ENCODE data around the gene CHST15. TPM values are rescaled to one million over a fixed set of nuclear protein-coding genes. Genes with fewer than 3 reads are reported as not detected.

The CHST15 gene
- total and polyA plus RNA-seq, 2 donors, result 7.7 to 12.4 TPM

DNA sequence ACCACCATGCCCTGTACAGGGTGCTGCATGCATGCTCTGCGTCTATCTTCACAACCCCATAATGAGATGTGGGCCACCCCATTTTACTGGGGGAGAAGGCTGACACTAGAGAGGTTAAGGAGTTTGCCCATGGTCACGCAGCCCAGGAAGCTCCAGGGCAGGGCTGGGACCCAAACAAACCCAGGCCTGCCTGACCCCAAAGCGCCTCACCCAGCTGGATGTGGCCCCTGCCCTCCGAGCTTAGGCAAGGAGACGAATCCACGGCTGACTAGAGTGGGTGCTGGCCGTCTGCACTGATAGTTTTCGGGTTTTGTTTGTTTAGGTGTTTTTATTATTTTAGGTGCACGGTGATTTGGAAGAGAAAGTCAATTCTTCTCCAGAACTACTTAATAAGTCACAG lies 65.7 kb downstream of the CHST15 start:
- Histone ChIP-seq H3K27ac (ENCODE audit: low read depth in 1 of 2, low read length in 1 of 2) (no peak overlapping the region), H3K27me3 (ENCODE audit: control insufficient read depth in 2 of 2, insufficient read depth in 1 of 2, low read length in 1 of 2) (no peaks in the 10 kb centered on the region), H3K4me3 (ENCODE audit: low read length in 2 of 2) (no peak overlapping the region), H3K4me1 (ENCODE audit: control insufficient read depth in 2 of 2, insufficient read depth in 2 of 2, low read length in 2 of 2) (peaks cover 6 to 14% of the 10 kb centered on the region in 2 donors), H3K9me3 (ENCODE audit: control insufficient read depth in 2 of 2, insufficient read depth in 1 of 2, low read length in 1 of 2) (no peaks in the 10 kb centered on the region), H3K36me3 (ENCODE audit: control insufficient read depth in 2 of 2, insufficient read depth in 2 of 2, low read length in 1 of 2) (no peaks in the 10 kb centered on the region)
- no peak for DNase-seq (ENCODE audit: low read depth in 6 of 9, low spot score in 9 of 9)
- 97% methylated on average over 9 of the region's 9 CpGs for WGBS

- 96% methylated on average over 12 of the region's 12 CpGs for WGBS
Measured at GRCh38 chr10:124027031-124027611, 66.3 kb downstream of the CHST15 start.

GRCh38 chr10:124026589-124026939 lies 66.8 kb downstream of the CHST15 start:
- no peaks in the 10 kb centered on the region for H3K36me3 ChIP-seq (ENCODE audit: control insufficient read depth in 2 of 2, insufficient read depth in 2 of 2, low read length in 1 of 2)
- DNase-seq (ENCODE audit: low read depth in 6 of 9, low spot score in 9 of 9), result no peak
- H3K27ac ChIP-seq (ENCODE audit: low read depth in 1 of 2, low read length in 1 of 2), result no peak overlapping the region
- H3K9me3 ChIP-seq (ENCODE audit: control insufficient read depth in 2 of 2, insufficient read depth in 1 of 2, low read length in 1 of 2), result no peaks in the 10 kb centered on the region
- H3K27me3 ChIP-seq (ENCODE audit: control insufficient read depth in 2 of 2, insufficient read depth in 1 of 2, low read length in 1 of 2), result peaks cover 0 to 8% of the 10 kb centered on the region in 2 donors
- H3K4me3 ChIP-seq (ENCODE audit: low read length in 2 of 2), result no peak overlapping the region
- WGBS, result 89% methylated on average over 10 of the region's 10 CpGs
- H3K4me1 ChIP-seq (ENCODE audit: control insufficient read depth in 2 of 2, insufficient read depth in 2 of 2, low read length in 2 of 2), result peaks cover 6 to 18% of the 10 kb centered on the region in 2 donors

More at GRCh38 chr10:124027031-124027611, 66.3 kb downstream of the CHST15 start:
- no peak overlapping the region for H3K27ac ChIP-seq (ENCODE audit: low read depth in 1 of 2, low read length in 1 of 2)
- H3K27me3 ChIP-seq (ENCODE audit: control insufficient read depth in 2 of 2, insufficient read depth in 1 of 2, low read length in 1 of 2), result peaks cover 0 to 4% of the 10 kb centered on the region in 2 donors
- no peaks in the 10 kb centered on the region for H3K9me3 ChIP-seq (ENCODE audit: control insufficient read depth in 2 of 2, insufficient read depth in 1 of 2, low read length in 1 of 2)
- no peaks in the 10 kb centered on the region for H3K36me3 ChIP-seq (ENCODE audit: control insufficient read depth in 2 of 2, insufficient read depth in 2 of 2, low read length in 1 of 2)
- peaks cover 6 to 17% of the 10 kb centered on the region in 2 donors for H3K4me1 ChIP-seq (ENCODE audit: control insufficient read depth in 2 of 2, insufficient read depth in 2 of 2, low read length in 2 of 2)
- no peak for DNase-seq (ENCODE audit: low read depth in 6 of 9, low spot score in 9 of 9)
- no peak overlapping the region for H3K4me3 ChIP-seq (ENCODE audit: low read length in 2 of 2)

- Histone ChIP-seq H3K4me3 (ENCODE audit: low read length in 2 of 2) (no peak overlapping the region), H3K27me3 (ENCODE audit: control insufficient read depth in 2 of 2, insufficient read depth in 1 of 2, low read length in 1 of 2) (peaks cover 0 to 13% of the 10 kb centered on the region in 2 donors), H3K4me1 (ENCODE audit: control insufficient read depth in 2 of 2, insufficient read depth in 2 of 2, low read length in 2 of 2) (peaks cover 6 to 19% of the 10 kb centered on the region in 2 donors), H3K36me3 (ENCODE audit: control insufficient read depth in 2 of 2, insufficient read depth in 2 of 2, low read length in 1 of 2) (no peaks in the 10 kb centered on the region), H3K9me3 (ENCODE audit: control insufficient read depth in 2 of 2, insufficient read depth in 1 of 2, low read length in 1 of 2) (no peaks in the 10 kb centered on the region), H3K27ac (ENCODE audit: low read depth in 1 of 2, low read length in 1 of 2) (no peak overlapping the region)
- DNase-seq (ENCODE audit: low read depth in 6 of 9, low spot score in 9 of 9), result peak in 1 of 9 donors; percentile 28
- WGBS, result 90% methylated on average over 13 of the region's 13 CpGs
Measured at GRCh38 chr10:124025660-124026588, 67.5 kb downstream of the CHST15 start.

- Histone ChIP-seq H3K4me1 (ENCODE audit: control insufficient read depth in 2 of 2, insufficient read depth in 2 of 2, low read length in 2 of 2) (peaks cover 6 to 21% of the 10 kb centered on the region in 2 donors), H3K36me3 (ENCODE audit: control insufficient read depth in 2 of 2, insufficient read depth in 2 of 2, low read length in 1 of 2) (no peaks in the 10 kb centered on the region), H3K27ac (ENCODE audit: low read depth in 1 of 2, low read length in 1 of 2) (no peak overlapping the region), H3K9me3 (ENCODE audit: control insufficient read depth in 2 of 2, insufficient read depth in 1 of 2, low read length in 1 of 2) (no peaks in the 10 kb centered on the region), H3K4me3 (ENCODE audit: low read length in 2 of 2) (no peak overlapping the region), H3K27me3 (ENCODE audit: control insufficient read depth in 2 of 2, insufficient read depth in 1 of 2, low read length in 1 of 2) (peaks cover 0 to 20% of the 10 kb centered on the region in 2 donors)
- 44% methylated on average over 5 of the region's 5 CpGs for WGBS
- peak in 4 of 9 donors; percentile 26 to 70 (median 40) for DNase-seq (ENCODE audit: low read depth in 6 of 9, low spot score in 9 of 9)
Measured at GRCh38 chr10:124025152-124025551, 68.2 kb downstream of the CHST15 start.

- WGBS, result 94% methylated on average over 8 of the region's 8 CpGs
- peaks cover 6 to 21% of the 10 kb centered on the region in 2 donors for H3K4me1 ChIP-seq (ENCODE audit: control insufficient read depth in 2 of 2, insufficient read depth in 2 of 2, low read length in 2 of 2)
Measured at GRCh38 chr10:124022066-124022465, 71.3 kb downstream of the CHST15 start.

DNA sequence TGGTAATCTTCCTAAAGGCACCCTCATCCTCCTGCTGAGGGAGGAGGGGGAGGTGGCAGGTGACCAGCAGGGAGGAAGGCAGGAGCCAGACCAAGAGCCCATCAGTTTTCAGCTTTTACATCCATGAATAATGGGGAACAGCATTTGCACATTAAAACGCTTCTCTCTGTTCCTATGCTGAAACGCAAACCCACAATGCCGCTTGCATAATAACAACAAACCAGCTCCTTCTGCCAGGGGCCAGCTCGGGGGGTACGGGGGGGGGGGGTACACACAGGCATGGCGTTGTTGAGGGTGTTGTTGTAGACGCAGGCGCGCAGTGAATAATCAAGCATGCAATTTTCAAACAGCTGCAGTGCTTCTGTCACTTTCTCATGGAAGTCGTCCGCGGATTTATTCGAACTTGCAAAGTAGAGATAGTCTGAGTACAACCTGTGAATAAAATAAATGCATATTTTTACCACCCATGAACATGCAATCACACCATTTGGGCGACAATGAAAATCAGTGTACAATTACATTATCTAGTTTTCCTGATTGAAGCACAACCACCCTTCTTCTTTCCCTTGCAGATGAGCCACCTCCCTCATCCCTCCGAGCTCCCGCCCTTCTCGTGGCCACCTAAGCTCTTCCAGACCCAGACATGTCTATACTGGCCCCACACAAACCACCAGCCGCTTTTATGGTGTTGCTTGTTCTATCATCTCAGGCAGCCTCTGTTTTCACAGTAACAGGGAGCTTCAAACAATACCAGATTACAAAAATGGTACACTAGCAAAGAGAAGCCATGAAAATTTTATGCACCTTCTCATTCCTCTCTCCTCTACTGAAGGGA lies 72.2 kb downstream of the CHST15 start:
- no peaks in the 10 kb centered on the region for H3K36me3 ChIP-seq (ENCODE audit: control insufficient read depth in 2 of 2, insufficient read depth in 2 of 2, low read length in 1 of 2)
- H3K9me3 ChIP-seq (ENCODE audit: control insufficient read depth in 2 of 2, insufficient read depth in 1 of 2, low read length in 1 of 2), result no peaks in the 10 kb centered on the region
- H3K4me3 ChIP-seq (ENCODE audit: low read length in 2 of 2), result no peak overlapping the region
- peaks cover 6 to 21% of the 10 kb centered on the region in 2 donors for H3K4me1 ChIP-seq (ENCODE audit: control insufficient read depth in 2 of 2, insufficient read depth in 2 of 2, low read length in 2 of 2)
- H3K27ac ChIP-seq (ENCODE audit: low read depth in 1 of 2, low read length in 1 of 2), result no peak overlapping the region
- H3K27me3 ChIP-seq (ENCODE audit: control insufficient read depth in 2 of 2, insufficient read depth in 1 of 2, low read length in 1 of 2), result peaks cover 0 to 34% of the 10 kb centered on the region in 2 donors
- DNase-seq (ENCODE audit: low read depth in 6 of 9, low spot score in 9 of 9), result no peak
- WGBS, result 70% methylated on average over 18 of the region's 18 CpGs

More at GRCh38 chr10:124022066-124022465, 71.3 kb downstream of the CHST15 start:
- Histone ChIP-seq H3K36me3 (ENCODE audit: control insufficient read depth in 2 of 2, insufficient read depth in 2 of 2, low read length in 1 of 2) (no peaks in the 10 kb centered on the region), H3K4me3 (ENCODE audit: low read length in 2 of 2) (no peak overlapping the region), H3K27ac (ENCODE audit: low read depth in 1 of 2, low read length in 1 of 2) (peak overlapping the region in 1 of 2 donors; percentile 47), H3K27me3 (ENCODE audit: control insufficient read depth in 2 of 2, insufficient read depth in 1 of 2, low read length in 1 of 2) (peaks cover 0 to 31% of the 10 kb centered on the region in 2 donors), H3K9me3 (ENCODE audit: control insufficient read depth in 2 of 2, insufficient read depth in 1 of 2, low read length in 1 of 2) (no peaks in the 10 kb centered on the region)
- DNase-seq (ENCODE audit: low read depth in 6 of 9, low spot score in 9 of 9), result no peak

GRCh38 chr10:124019886-124020797 lies 73.3 kb downstream of the CHST15 start:
- Histone ChIP-seq H3K9me3 (ENCODE audit: control insufficient read depth in 2 of 2, insufficient read depth in 1 of 2, low read length in 1 of 2) (no peaks in the 10 kb centered on the region), H3K4me1 (ENCODE audit: control insufficient read depth in 2 of 2, insufficient read depth in 2 of 2, low read length in 2 of 2) (peaks cover under 1 to 15% of the 10 kb centered on the region in 2 donors), H3K36me3 (ENCODE audit: control insufficient read depth in 2 of 2, insufficient read depth in 2 of 2, low read length in 1 of 2) (no peaks in the 10 kb centered on the region), H3K4me3 (ENCODE audit: low read length in 2 of 2) (no peak overlapping the region), H3K27me3 (ENCODE audit: control insufficient read depth in 2 of 2, insufficient read depth in 1 of 2, low read length in 1 of 2) (peaks cover 0 to 38% of the 10 kb centered on the region in 2 donors), H3K27ac (ENCODE audit: low read depth in 1 of 2, low read length in 1 of 2) (no peak overlapping the region)
- 91% methylated on average over 13 of the region's 13 CpGs for WGBS
- no peak for DNase-seq (ENCODE audit: low read depth in 6 of 9, low spot score in 9 of 9)

Measured in thymus (tissue), 11 donors.